HG03575 (cell line): ENCODE measurements around the gene PPP1CC.
"Not testable (repeated sequence)": the region's sequence is repeated elsewhere in the genome, so short reads cannot be mapped to it uniquely, and the experiment has no call there.

Source experiments
- ATAC-seq: cut with Tn5 transposase; IDR thresholded peaks from one replicate; pipeline ENCODE4 v1.9.1; 2021; ENCODE audit not compliant: unreplicated experiment, insufficient number of reproducible peaks, low FRiP score; ENCODE audit errors: extremely low read depth

Gene PPP1CC

DNA sequence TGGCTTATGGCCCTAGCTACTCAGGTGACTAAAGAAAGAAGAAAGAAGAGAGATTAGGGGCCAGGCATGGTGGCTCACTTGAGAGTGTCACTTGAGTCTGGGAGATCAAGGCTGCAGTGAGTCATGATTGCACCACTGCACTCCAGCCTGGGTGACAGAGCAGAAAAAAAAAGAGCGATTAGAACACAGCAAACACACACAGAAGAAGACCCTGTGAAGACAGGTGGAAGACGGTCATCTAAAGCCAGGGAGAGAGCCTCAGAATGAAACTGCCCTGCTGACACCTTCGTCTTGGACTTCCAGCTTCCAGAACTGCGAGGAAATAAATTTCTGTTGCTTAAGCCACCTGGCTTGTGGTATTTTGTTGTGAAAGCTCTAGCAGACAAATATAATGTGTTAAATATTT, 17.5 kb upstream of the PPP1CC start:
- ATAC-seq: no peak

DNA sequence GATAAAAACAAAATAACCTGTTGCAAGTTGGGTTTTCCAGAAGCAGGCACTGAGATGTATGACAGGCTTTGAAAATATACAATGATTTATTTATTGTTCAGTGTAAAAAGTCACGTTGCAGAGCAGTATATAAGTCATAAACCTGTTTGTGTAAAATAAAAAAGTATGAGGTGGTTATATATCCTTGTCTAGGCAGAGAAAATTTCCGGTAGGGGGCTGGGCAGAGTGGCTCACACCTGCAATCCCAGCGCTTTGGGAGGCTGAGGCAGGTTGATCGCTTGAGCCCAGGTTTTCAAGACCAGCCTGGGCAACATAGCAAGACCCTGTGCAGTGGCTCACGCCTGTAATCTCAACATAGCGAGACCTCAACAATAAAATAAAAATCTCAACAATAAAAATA, 16.2 kb upstream of the PPP1CC start:
- no peak for ATAC-seq

DNA sequence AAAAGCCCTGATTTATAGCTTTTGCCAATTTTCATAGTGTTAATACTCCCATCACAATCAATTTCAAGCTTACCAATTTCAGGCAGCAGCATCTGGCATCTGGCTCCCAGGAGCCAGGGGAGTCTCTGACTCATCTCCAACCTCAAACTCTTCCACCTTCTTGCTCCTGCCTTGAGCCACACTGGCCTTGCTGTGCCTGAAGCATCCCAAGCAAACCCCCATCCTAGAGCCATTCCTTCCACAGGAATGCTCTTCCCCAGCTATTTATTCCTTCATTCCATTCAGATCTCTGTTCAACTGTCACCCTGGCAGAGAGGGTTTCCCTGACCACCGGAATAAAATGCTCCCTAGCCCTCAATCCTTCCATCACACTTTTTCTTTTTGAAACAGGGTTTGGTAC, 13.9 kb upstream of the PPP1CC start:
- no peak for ATAC-seq

DNA sequence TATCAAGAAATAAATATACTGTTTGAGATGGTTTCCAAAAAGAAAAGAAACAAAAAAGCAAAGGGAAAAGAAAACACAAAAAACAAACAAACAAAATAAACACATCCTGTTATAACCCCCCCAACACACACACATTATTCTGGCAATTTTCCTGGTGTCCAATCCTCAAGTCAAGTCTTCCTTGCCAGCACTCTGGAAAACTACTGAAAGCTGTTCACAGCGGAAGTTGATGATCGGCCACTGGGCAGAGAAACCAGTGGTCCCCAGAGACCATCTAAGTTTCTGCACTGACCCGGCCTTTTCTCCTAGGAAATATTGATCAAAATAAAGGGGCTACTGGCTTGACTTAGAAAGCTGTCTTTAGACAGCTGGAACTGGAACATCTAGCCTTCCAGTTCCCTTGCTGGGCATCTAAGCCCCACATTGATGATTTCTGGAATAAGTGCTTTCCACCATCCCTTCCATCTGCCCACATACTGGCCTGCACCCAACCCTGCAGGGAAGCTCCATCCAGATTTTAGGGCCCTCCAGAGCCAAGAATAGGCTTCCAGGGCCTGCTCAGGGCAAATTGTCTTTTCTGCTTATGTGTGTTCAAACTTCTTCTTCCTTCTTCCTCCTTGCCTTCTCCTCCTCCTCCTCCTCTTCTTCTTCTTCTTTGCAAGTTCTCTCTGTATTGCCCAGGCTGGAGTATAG, 11.6 kb upstream of the PPP1CC start:
- ATAC-seq: no peak

DNA sequence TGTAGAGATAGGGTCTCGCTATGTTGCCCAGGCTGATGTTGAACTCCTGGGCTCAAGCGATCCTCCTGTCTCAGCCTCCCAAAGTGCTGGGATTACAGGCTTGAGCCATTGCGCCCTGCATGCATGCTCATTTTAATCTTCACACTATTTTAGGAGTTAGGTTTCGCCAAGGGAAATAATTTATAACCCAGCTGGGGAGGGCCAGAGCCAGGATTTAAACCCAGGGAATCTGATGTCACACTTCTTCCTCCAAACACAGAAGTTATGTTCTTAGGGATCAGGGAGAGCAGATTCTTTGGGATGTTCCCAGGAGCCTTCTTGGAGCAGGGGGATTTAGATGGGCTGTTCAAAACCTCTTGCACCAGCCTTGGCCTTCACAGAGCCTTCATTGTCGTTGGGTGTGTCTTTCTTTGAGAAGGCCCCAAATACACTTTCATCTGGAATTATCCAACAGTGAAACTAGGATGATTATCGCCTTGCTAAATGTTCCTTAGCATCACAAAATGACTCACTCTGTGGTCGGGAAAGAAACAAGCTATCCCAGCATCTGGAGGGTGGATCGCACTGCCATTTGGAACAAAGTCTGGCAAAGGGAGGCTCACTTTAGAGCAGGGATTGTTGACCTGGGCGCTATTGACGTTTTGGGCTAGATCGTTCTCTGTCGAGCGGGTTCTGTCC, 8.2 kb upstream of the PPP1CC start:
- ATAC-seq: no peak

DNA sequence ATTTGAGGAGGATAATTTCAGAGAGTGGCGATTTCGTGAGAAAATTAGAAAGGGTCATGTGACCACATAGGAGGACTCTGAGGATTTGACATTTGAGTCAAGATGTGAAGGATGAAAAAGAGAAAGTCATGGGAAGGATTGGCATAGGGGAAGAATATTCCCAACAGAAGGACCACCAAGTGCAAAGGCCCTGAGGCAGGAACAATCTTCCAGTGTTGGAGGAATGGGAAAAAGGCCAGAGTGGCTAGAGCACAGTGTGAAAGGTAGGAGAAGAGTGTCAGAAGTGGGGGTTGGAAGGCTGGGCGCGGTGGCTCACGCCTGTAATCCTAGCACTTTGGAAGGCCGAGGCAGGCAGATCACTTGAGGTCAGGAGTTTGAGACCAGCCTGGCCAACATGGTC, 3.9 kb upstream of the PPP1CC start:
- ATAC-seq: no peak

DNA sequence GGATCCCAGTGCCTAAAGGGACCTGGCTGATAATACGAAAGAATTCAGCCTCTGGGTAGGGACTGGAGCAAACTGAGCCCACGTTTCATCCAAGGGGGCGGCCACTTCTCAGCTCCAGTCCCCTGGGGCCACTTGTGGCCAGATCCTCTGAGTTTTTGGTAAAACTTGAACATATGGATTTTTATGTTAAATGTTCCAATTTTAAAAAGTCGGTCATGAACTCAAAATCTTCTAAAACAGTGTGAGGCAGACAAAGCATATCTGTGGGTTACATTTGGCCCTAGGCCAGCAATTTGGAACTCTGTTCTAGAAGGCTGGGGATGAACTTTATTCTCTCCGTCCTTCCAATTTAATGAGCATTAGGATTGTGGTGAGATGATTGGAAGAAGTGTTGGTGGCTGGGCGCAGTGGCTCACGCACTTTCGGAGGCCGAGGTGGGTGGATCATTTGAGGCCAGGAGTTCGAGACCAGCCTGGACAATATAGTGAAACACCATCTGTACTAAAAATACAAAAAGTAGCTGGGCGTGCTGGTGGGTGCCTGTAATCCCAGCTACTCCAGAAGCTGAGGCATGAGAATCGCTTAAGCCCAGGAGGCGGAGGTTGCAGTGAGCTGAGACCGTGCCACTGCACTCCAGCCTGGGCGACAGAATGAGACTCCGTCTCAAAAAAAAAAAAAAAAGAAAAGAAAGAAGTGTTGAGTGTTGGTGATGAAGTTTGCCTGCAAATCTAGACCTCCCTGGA, 3.0 kb upstream of the PPP1CC start:
- ATAC-seq: no peak

DNA sequence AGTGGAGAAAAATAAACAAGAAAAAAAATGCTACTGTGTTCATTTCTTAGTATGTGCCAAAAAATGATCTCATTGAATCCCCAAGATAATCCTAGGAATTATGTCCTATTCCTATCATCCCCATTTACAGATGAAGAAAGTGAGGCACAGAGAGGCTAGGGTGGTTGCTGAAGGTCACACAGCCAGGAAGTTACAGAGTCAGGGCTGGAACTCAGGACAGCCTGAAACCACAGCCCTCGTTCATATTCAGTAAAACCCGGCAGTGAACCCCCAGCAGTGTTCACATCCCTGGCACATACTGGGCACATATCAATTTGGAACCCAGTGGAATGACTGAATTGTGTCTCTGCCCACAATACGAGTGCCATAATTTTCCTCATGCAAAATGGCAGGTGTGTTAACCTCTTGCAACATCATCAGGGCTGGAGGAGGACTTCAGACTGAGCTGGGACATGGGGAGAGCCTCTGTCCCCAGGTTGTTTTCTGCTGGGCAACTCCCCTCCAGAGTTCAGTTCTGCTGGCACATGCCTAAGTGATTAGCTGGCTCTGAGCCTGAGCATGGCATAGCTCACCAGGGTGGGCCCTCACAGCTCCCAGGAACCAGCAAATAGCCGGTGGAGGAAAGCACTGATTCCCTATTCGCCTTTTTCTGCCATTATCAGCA, 2.0 kb upstream of the PPP1CC start:
- ATAC-seq: no peak

DNA sequence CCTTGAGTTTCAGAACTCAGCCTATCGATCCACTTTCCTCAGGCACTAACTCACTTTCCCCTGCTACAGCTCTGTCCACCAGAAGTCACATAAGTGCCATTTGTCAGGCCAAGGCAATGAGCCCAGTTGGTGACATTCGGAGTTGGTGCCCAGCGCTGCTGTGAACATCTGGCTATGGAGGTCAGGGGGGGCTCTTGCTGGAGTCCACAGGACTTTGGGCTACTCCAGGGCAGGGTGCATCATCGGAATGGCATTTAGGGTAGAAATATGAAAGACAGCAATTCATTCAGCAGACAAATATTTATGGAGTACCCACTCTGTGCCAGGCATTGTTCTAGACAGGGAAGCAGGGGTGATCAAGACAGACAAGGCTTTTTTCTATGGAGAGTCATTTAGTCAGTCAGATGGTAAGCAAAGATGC, 1.5 kb upstream of the PPP1CC start:
- no peak for ATAC-seq

DNA sequence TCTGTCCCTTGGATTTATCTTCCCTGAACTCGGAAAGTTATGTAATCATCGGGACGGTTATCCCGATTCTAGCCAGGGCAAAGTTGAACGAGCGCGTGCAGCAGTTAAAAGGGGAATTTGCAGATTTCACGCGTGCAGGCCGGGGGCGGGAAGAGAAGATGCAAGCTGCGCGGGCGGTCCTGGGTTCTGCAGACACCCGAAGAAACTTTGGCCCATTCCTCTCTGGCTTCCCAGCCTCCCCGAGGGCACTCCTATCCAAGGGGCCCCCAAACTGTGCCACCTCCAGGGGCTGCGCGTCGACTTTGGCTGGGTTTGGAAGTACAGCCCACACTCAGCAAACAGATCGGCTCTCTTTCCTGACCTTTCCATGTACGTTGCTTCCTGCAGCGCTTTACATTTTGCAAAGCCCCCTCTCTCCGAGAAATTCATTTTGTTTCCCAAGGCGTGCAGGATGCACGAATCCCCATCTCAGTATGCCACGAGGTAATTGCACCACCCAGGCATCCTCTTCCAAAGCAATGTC, 941 bp upstream of the PPP1CC start:
- ATAC-seq: no peak

DNA sequence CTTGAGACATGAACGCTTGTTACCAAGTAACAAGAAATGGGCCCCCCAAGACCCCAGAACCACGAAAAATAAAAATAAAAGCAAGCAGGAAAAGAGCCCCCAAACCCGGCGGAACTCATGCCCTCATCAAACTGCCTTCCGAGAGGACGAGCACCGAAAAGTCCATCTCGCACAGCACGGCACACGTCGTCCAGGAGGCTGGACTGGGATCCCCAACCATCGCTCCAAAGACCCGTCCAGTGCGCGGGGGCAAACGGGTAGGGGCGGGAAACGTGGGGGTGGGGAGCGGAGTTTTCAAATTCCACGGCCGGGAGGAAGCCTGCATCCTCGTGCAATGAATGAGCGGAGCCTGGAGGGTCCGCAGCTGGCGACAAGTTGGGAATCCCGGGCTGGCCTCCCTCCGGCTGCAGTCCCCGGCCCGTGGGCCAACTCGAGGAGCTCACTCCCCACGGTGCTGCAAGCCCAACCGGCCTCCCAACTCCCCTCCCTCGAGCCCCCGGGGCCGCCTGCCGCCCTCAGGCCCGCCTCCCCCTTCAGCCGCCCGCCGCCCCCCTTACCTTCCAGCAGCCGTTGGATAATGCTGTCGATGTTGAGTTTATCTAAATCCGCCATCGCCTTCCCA, 484 bp downstream of the PPP1CC start:
- ATAC-seq: no peak

DNA sequence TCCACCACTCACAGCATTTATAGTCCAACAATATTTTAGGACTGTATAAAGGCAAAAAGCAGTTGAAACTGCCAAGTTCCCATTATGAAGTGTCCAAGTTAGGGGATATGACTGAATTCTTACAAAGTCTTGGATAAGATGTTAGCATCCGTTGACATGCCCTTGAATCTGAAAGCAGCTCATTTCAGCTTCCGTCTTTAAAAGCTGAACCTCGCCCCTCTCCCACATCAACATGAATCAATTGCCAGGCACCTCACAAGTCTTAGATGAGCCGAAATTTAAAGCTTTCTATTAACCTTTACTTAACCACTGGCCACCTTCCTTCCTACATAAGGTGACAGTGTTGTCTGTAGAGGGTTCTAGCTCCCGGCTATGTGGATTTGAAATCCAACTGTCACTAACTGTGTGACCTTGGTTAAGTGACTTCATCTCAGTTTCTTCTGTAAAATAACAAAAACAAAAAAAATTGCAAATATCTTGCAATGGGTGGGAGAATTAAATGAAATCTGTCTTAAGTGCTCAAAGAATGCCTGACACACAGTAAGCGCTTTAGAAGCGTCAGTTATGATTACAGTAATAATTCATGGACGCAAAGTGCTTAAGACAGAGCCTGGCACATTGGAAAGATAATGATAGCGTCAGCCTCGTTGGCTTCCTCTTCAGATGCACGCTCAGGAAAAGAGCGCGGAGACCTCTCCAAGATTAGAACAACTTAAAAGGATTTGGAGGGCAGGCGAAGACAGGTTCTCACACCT, 1.2 kb downstream of the PPP1CC start:
- ATAC-seq: no peak

DNA sequence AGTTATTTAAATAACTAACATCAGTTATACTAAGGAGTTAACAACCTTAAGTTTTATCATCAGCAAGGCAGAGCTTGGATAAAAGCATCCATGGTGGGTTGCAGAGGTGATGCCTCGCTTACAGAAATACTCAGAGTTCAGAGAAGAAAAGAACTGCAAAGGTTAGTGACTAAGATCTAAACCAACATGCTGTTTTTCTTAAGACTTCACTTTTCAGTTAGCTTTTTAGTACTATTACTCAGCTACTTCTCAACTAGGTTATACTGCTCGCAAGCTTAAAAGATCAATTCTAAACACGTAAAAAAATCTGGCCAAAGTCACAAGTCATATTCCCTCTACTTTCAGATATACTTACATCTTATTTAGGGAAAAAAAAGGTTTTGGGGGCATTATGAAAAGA, 2.8 kb downstream of the PPP1CC start:
- no peak for ATAC-seq

DNA sequence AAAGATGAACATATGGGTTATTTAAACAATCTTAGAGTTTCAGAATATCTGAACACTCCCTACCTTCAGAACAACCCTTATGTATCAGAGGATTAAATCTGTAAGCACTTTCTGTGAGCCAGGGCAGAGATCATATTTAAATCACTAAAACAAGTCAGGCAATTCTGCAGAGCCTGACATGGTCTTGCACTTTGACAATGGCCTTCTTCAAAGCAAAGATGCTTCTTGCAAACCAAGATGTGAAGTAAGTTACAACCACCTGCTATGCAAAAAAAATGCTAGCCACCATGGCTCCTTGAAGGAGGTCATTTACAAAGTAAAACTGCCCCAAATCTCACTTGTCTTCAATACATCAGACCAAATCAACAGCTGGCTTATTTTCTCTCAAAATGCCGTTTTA, 3.2 kb downstream of the PPP1CC start:
- no peak for ATAC-seq

DNA sequence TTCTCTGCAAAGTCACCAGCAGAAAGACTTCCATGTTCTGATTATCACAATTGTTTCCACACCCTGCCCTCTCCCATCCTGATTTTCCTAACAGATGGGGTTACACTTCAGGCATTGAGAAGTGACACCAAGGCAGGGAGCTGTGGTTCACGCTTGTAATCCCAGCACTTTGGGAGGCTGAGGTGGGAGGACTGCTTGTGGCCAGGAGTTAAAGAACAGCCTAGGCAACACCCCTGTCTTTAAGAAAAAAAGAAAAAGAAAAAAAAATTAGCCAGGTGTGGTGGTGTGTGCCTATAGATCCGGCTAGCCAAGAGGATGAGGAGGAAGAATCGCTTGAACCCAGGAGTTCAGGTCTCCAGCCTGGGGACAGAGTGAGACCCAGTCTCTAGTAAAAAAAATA, 5.2 kb downstream of the PPP1CC start:
- ATAC-seq: no peak

DNA sequence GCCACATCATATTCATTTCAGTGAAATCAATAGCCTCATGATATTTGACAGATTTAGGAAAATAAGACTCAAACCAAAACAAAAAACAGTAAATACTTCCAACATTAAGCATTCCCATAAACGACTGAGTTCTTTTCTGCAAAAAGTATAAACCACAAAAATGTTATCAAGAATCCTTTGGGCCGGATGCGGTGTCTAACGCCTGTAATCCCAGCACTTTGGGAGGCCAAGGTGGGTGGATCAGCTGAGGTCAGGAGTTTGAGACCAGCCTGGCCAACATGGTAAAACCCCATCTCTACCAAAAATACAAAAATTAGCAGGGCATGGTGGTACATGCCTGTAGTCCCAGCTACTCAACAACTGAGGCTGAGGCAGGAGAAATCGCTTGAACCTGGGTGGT, 5.7 kb downstream of the PPP1CC start:
- not testable (repeated sequence) for ATAC-seq

DNA sequence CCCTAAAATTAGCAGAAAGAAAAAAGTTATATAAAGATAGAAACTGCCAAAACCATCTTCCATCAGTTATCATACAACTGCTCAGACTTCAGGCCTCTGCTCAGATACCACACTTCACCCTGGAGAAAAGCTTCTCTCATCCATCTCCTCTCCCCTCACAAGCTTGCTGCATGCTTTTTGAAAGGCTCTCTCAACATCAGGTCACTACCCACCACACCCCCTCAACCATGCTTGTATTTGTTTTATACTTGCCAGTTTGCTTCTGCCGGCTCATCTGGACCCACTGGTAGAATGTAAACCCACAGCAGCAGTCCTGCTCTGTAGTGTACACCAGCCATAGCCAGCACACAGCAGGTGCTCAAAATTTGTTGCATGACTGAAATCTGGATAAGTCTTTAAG, 8.8 kb downstream of the PPP1CC start:
- ATAC-seq: no peak

DNA sequence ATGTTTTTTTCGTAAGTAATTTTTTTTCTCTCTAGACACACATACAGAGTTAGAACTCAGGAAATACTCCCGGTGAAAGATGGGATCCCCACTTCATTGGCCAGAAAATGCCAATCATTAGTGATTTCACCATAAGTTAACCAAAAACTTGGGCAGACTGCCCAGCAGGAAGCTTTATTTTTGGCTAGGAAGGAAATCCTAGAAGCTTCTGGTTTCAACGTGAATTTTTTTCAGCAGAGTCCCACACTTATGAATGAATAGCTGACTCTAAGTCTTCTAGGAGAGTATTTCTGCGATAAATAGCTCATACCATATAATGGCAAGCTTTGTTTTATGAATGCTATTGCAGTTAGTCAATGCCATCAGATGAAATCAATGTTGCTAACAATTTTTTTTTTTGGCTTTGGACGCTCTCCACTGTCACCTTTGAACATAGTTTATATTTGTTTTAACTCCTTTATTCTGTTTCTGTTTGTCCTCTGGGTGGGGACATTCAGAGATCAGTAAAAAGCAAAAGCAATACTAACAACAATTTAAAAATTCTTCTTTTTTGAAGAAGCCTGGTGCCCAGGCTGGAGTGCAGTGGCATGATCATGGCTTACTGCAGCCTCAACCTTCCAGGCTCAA, 9.5 kb downstream of the PPP1CC start:
- no peak for ATAC-seq
